ACC112 (cell line): ENCODE results near the gene GPSM1.

Source experiments
- H2AFZ ChIP-seq: fragments of 200-600 bp; sonication (generic); one replicate; pipeline ENCODE4 v1.6.0; 2017; ENCODE audit warnings: antibody characterized with exemption, low read length; ENCODE audit not compliant: unreplicated experiment
- H3K27ac ChIP-seq: fragments of 200-600 bp; sonication (generic); 2 replicates; pipeline ENCODE4 v1.5.1; 2014; ENCODE audit warnings: low read depth, mild to moderate bottlenecking, antibody characterized with exemption, low read length, moderate library complexity
- H3K27me3 ChIP-seq: fragments of 200-600 bp; sonication (generic); 2 replicates; pipeline ENCODE4 v1.6.1; 2014; ENCODE audit warnings: mild to moderate bottlenecking, antibody characterized with exemption, low read length, moderate library complexity, mixed read lengths; ENCODE audit not compliant: insufficient read depth
- H3K36me3 ChIP-seq: fragments of 200-600 bp; sonication (generic); 2 replicates; pipeline ENCODE4 v1.6.1; 2016; ENCODE audit warnings: mild to moderate bottlenecking, antibody characterized with exemption, low read length, moderate library complexity, mixed read lengths; ENCODE audit not compliant: insufficient read depth
- H3K4me1 ChIP-seq: fragments of 200-600 bp; sonication (generic); one replicate; pipeline ENCODE4 v1.6.1; 2016; ENCODE audit warnings: low read length, mixed read lengths; ENCODE audit not compliant: insufficient read depth, unreplicated experiment, control insufficient read depth
- H3K4me3 ChIP-seq: fragments of 200-600 bp; sonication (generic); 2 replicates; pipeline ENCODE4 v1.5.1; 2014; ENCODE audit warnings: mild to moderate bottlenecking, low read depth, low read length
- H3K79me2 ChIP-seq: fragments of 200-600 bp; sonication (generic); one replicate; pipeline ENCODE4 v1.6.0; 2016; ENCODE audit warnings: low read length; ENCODE audit not compliant: control insufficient read depth, unreplicated experiment, insufficient read depth

Gene GPSM1

GRCh38 chr9:136381966-136382513 is 54.7 kb downstream of the GPSM1 start:
- Histone ChIP-seq H3K4me1 (no peaks in the 10 kb centered on the region), H3K27ac (no peak overlapping the region), H2AFZ (no peak overlapping the region), H3K27me3 (no peaks in the 10 kb centered on the region), H3K36me3 (peaks cover 3% of the 10 kb centered on the region; the same call in 1 of the 2 replicates), H3K4me3 (no peak overlapping the region), H3K79me2 (no peaks in the 10 kb centered on the region)

- Histone ChIP-seq H3K27me3 (no peaks in the 10 kb centered on the region), H3K4me3 (no peak overlapping the region), H3K4me1 (no peaks in the 10 kb centered on the region), H3K36me3 (peaks cover 3% of the 10 kb centered on the region; the same call in 1 of the 2 replicates), H3K79me2 (no peaks in the 10 kb centered on the region), H2AFZ (no peak overlapping the region), H3K27ac (no peak overlapping the region)
These were observed 56.1 kb downstream of the GPSM1 start for GRCh38 chr9:136383436-136383835.

GRCh38 chr9:136385015-136385414 is 57.7 kb downstream of the GPSM1 start:
- Histone ChIP-seq H3K4me1 (no peaks in the 10 kb centered on the region), H3K36me3 (peaks cover 3% of the 10 kb centered on the region; the same call in 1 of the 2 replicates), H3K4me3 (no peak overlapping the region), H2AFZ (no peak overlapping the region), H3K27ac (no peak overlapping the region), H3K79me2 (no peaks in the 10 kb centered on the region), H3K27me3 (no peaks in the 10 kb centered on the region)

- H3K4me1 ChIP-seq, result no peaks in the 10 kb centered on the region
- no peak overlapping the region for H3K4me3 ChIP-seq
- peaks cover 3% of the 10 kb centered on the region; the same call in 1 of the 2 replicates for H3K36me3 ChIP-seq
- no peak overlapping the region for H3K27ac ChIP-seq
- no peak overlapping the region for H2AFZ ChIP-seq
- H3K79me2 ChIP-seq, result no peaks in the 10 kb centered on the region
- H3K27me3 ChIP-seq, result no peaks in the 10 kb centered on the region
These were observed 58.7 kb downstream of the GPSM1 start for GRCh38 chr9:136386018-136386417.

GRCh38 chr9:136387217-136387616 is 59.9 kb downstream of the GPSM1 start:
- H3K27me3 ChIP-seq, result no peaks in the 10 kb centered on the region
- peaks cover 3% of the 10 kb centered on the region; the same call in 1 of the 2 replicates for H3K36me3 ChIP-seq
- no peak overlapping the region for H2AFZ ChIP-seq

GRCh38 chr9:136389396-136389795 is 62.1 kb downstream of the GPSM1 start:
- H3K27me3 ChIP-seq, result no peaks in the 10 kb centered on the region
- no peaks in the 10 kb centered on the region for H3K79me2 ChIP-seq
- peaks cover 7% of the 10 kb centered on the region for H3K4me1 ChIP-seq
- peaks cover 7% of the 10 kb centered on the region; the same call in 1 of the 2 replicates for H3K36me3 ChIP-seq
- no peak overlapping the region for H3K27ac ChIP-seq
- no peak overlapping the region for H3K4me3 ChIP-seq
- no peak overlapping the region for H2AFZ ChIP-seq

More at GRCh38 chr9:136387217-136387616, 59.9 kb downstream of the GPSM1 start:
- no peak overlapping the region for H3K4me3 ChIP-seq
- no peaks in the 10 kb centered on the region for H3K4me1 ChIP-seq
- H3K79me2 ChIP-seq, result no peaks in the 10 kb centered on the region
- no peak overlapping the region for H3K27ac ChIP-seq

GRCh38 chr9:136391737-136392537 is 64.6 kb downstream of the GPSM1 start:
- Histone ChIP-seq H3K4me3 (no peak overlapping the region), H3K27me3 (no peaks in the 10 kb centered on the region), H3K79me2 (no peaks in the 10 kb centered on the region), H3K27ac (no peak overlapping the region), H3K4me1 (peaks cover 7% of the 10 kb centered on the region), H3K36me3 (peaks cover 16% of the 10 kb centered on the region; the same call in 1 of the 2 replicates), H2AFZ (no peak overlapping the region)

GRCh38 chr9:136392538-136393449 is 65.5 kb downstream of the GPSM1 start:
- peaks cover 2% of the 10 kb centered on the region for H3K79me2 ChIP-seq
- peaks cover 18% of the 10 kb centered on the region; the same call in 1 of the 2 replicates for H3K36me3 ChIP-seq
- peaks cover 7% of the 10 kb centered on the region for H3K4me1 ChIP-seq
- H3K4me3 ChIP-seq, result no peak overlapping the region
- no peaks in the 10 kb centered on the region for H3K27me3 ChIP-seq
- no peak overlapping the region for H2AFZ ChIP-seq
- no peak overlapping the region for H3K27ac ChIP-seq

GRCh38 chr9:136393531-136393930 is 66.2 kb downstream of the GPSM1 start:
- peaks cover 18% of the 10 kb centered on the region; the same call in 1 of the 2 replicates for H3K36me3 ChIP-seq
- peaks cover 13% of the 10 kb centered on the region for H3K4me1 ChIP-seq
- no peak overlapping the region for H3K4me3 ChIP-seq
- H3K27me3 ChIP-seq, result no peaks in the 10 kb centered on the region
- H2AFZ ChIP-seq, result no peak overlapping the region
- peaks cover 9% of the 10 kb centered on the region for H3K79me2 ChIP-seq
- no peak overlapping the region for H3K27ac ChIP-seq

GRCh38 chr9:136394312-136395019 is 67.1 kb downstream of the GPSM1 start:
- Histone ChIP-seq H3K79me2 (peaks cover 18% of the 10 kb centered on the region), H3K36me3 (peaks cover 18% of the 10 kb centered on the region; the same call in 1 of the 2 replicates), H3K4me3 (no peak overlapping the region), H3K4me1 (peaks cover 18% of the 10 kb centered on the region), H2AFZ (no peak overlapping the region), H3K27ac (no peak overlapping the region), H3K27me3 (no peaks in the 10 kb centered on the region)
